OCI-LY3 (cell line): ENCODE data around the gene WNT6.

Source experiments
- H2AFZ ChIP-seq: fragments of 200-600, 300-600 bp; shearing (Covaris generic); 2 replicates; pipeline ENCODE4 v1.6.0; 2014; ENCODE audit warnings: antibody characterized with exemption, low read depth, low read length
- H3K27ac ChIP-seq: fragments of 200-600, 300-600 bp; sonication (generic); 2 replicates; pipeline ENCODE4 v1.5.1; 2014; ENCODE audit warnings: mild to moderate bottlenecking, low read length, moderate library complexity, mixed read lengths
- H3K27me3 ChIP-seq: fragments of 200-600, 300-600 bp; sonication (generic); 2 replicates; pipeline ENCODE4 v1.6.1; 2014; ENCODE audit warnings: low read depth, low read length, mixed read lengths
- H3K36me3 ChIP-seq: fragments of 200-600, 300-600 bp; sonication (generic); replicated peaks from 2 replicates; pipeline ENCODE3; 2014; ENCODE audit warnings: low read depth, low read length, mixed read lengths
- H3K4me1 ChIP-seq: fragments of 300-600, 200-600 bp; sonication (generic); 2 replicates; pipeline ENCODE4 v1.6.1; 2014; ENCODE audit warnings: low read length, mixed read lengths
- H3K4me2 ChIP-seq: fragments of 200-600, 300-600 bp; sonication (generic); 2 replicates; pipeline ENCODE4 v1.6.1; 2014; ENCODE audit warnings: low read length, mixed read lengths
- H3K4me3 ChIP-seq: fragments of 300-600, 200-600 bp; sonication (generic); 2 replicates; pipeline ENCODE4 v1.5.1; 2014; ENCODE audit warnings: antibody characterized with exemption, mild to moderate bottlenecking, low read length, moderate library complexity
- H3K79me2 ChIP-seq: fragments of 300-600, 200-600 bp; shearing (Covaris generic); 2 replicates; pipeline ENCODE4 v1.6.1; 2014; ENCODE audit warnings: mild to moderate bottlenecking, low read length, mixed read lengths
- H3K9ac ChIP-seq: fragments of 300-600, 200-600 bp; shearing (Covaris generic); 2 replicates; pipeline ENCODE4 v1.6.0; 2014; ENCODE audit warnings: mild to moderate bottlenecking, low read length, moderate library complexity
- H3K9me3 ChIP-seq: fragments of 200-600, 300-600 bp; shearing (Covaris generic); 2 replicates; pipeline ENCODE4 v1.6.1; 2014; ENCODE audit warnings: low read length, mixed read lengths; ENCODE audit not compliant: insufficient read depth
- H4K20me1 ChIP-seq: fragments of 200-600, 300-600 bp; sonication (generic); 2 replicates; pipeline ENCODE4 v1.6.1; 2016; ENCODE audit warnings: low read length, mixed read lengths; ENCODE audit not compliant: insufficient read depth
- CTCF ChIP-seq: fragments of 200-600, 300-600 bp; sonication (generic); IDR thresholded peaks from 2 replicates; pipeline ENCODE4 v1.5.1; 2014; ENCODE audit warnings: antibody characterized with exemption, low read length, low read depth
- EZH2phosphoT487 ChIP-seq: fragments of 200-600 bp; shearing (Covaris generic); IDR thresholded peaks from 2 replicates; pipeline ENCODE4 v1.6.1; 2018; ENCODE audit warnings: antibody characterized with exemption, mixed run types, low read depth

WNT6 gene

GRCh38 chr2:218897394-218898108, 37.9 kb downstream of the WNT6 start:
- Histone ChIP-seq H3K79me2 (no peaks in the 10 kb centered on the region), H3K4me3 (peak overlapping the region; percentile 85), H4K20me1 (no peaks in the 10 kb centered on the region), H3K27ac (peak overlapping the region; percentile 99), H3K4me1 (peaks cover 58% of the 10 kb centered on the region), H3K27me3 (peaks cover 5% of the 10 kb centered on the region; the same call in 1 of the 2 replicates), H3K4me2 (peak overlapping the region; percentile 98), H3K9me3 (no peaks in the 10 kb centered on the region), H3K36me3 (peaks cover 6% of the 10 kb centered on the region), H3K9ac (peak overlapping the region; percentile 97), H2AFZ (no peak overlapping the region)
- TF ChIP-seq CTCF, result no peak
- no peak for TF ChIP-seq EZH2phosphoT487

GRCh38 chr2:218898109-218898878, 38.7 kb downstream of the WNT6 start:
- no peaks in the 10 kb centered on the region for H4K20me1 ChIP-seq
- peak overlapping the region; percentile 97; the same call in 1 of the 2 replicates for H3K9ac ChIP-seq
- H2AFZ ChIP-seq, result no peak overlapping the region
- H3K9me3 ChIP-seq, result no peaks in the 10 kb centered on the region
- peaks cover 4% of the 10 kb centered on the region for H3K36me3 ChIP-seq
- no peaks in the 10 kb centered on the region for H3K79me2 ChIP-seq
- H3K4me2 ChIP-seq, result peak overlapping the region; percentile 98
- peak overlapping the region; percentile 99 for H3K27ac ChIP-seq
- H3K4me1 ChIP-seq, result peaks cover 52% of the 10 kb centered on the region
- TF ChIP-seq CTCF (peak; percentile 75), EZH2phosphoT487 (no peak)
- peak overlapping the region; percentile 85 for H3K4me3 ChIP-seq
- H3K27me3 ChIP-seq, result peaks cover 5% of the 10 kb centered on the region; the same call in 1 of the 2 replicates

GRCh38 chr2:218899147-218899546, 39.5 kb downstream of the WNT6 start:
- Histone ChIP-seq H3K4me2 (no peak overlapping the region), H3K27ac (no peak overlapping the region), H2AFZ (no peak overlapping the region), H3K79me2 (no peaks in the 10 kb centered on the region), H3K4me1 (peaks cover 43% of the 10 kb centered on the region), H3K4me3 (no peak overlapping the region), H3K27me3 (peaks cover 5% of the 10 kb centered on the region; the same call in 1 of the 2 replicates), H3K36me3 (no peaks in the 10 kb centered on the region), H3K9me3 (no peaks in the 10 kb centered on the region), H3K9ac (no peak overlapping the region), H4K20me1 (no peaks in the 10 kb centered on the region)
- TF ChIP-seq CTCF (no peak), EZH2phosphoT487 (no peak)

- Histone ChIP-seq H3K4me3 (no peak overlapping the region), H3K4me1 (peaks cover 18% of the 10 kb centered on the region), H3K4me2 (no peak overlapping the region), H3K9me3 (no peaks in the 10 kb centered on the region), H3K27me3 (peaks cover 5% of the 10 kb centered on the region; the same call in 1 of the 2 replicates), H3K9ac (no peak overlapping the region), H4K20me1 (no peaks in the 10 kb centered on the region), H3K27ac (no peak overlapping the region), H2AFZ (no peak overlapping the region), H3K36me3 (no peaks in the 10 kb centered on the region), H3K79me2 (no peaks in the 10 kb centered on the region)
- no peak for TF ChIP-seq EZH2phosphoT487
- TF ChIP-seq CTCF, result no peak
Observed at GRCh38 chr2:218902427-218902826, 42.8 kb downstream of the WNT6 start.
